ENCODE results near the gene CEBPZOS. TPM values are rescaled to one million over a fixed set of nuclear protein-coding genes. Genes with fewer than 3 reads are reported as not detected.

Gene CEBPZOS
- 10 to 100 TPM; 33.9 to 38.6 TPM for total RNA-seq
- long read RNA-seq, partial matches to known transcripts: 0 of 7 reads
- long read RNA-seq, other reads (novel, unspliced or antisense): 6 of 7 reads

GRCh38 chr2:37196320-37197195 lies at the start of gene CEBPZOS:
CEBPZOS (plus strand) TSS chr2:37196496; CDS start chr2:37199705, 3,209 bp downstream.
- intact Hi-C loops (cut with DNase I, micrococcal nuclease): no loop called here
- ATAC-seq: peak; percentile 91
- DNase-seq: peak; percentile 81 to 90

- intact Hi-C loops (cut with DNase I, micrococcal nuclease): no loop called here
- DNase-seq (no peak), ATAC-seq (peak; percentile 44)
Observed at GRCh38 chr2:37148325-37148724, 48.0 kb upstream of the CEBPZOS start.

- DNase-seq (no peak), ATAC-seq (peak; percentile 75)
- intact Hi-C loops (cut with DNase I, micrococcal nuclease): no loop called here
Observed at GRCh38 chr2:37149626-37150322, 46.5 kb upstream of the CEBPZOS start.

- intact Hi-C loops (cut with DNase I, micrococcal nuclease): no loop called here
- ATAC-seq: no peak
- DNase-seq: no peak
Observed at GRCh38 chr2:37153224-37153623, 43.1 kb upstream of the CEBPZOS start.

- DNase-seq (no peak), ATAC-seq (no peak)
- intact Hi-C loops (cut with DNase I, micrococcal nuclease): no loop called here
Observed at GRCh38 chr2:37154785-37155184, 41.5 kb upstream of the CEBPZOS start.

GRCh38 chr2:37156071-37156856 lies 40.0 kb upstream of the CEBPZOS start:
- DNase-seq: peak; percentile 50 to 70
- intact Hi-C loops (cut with DNase I, micrococcal nuclease): no loop called here
- ATAC-seq: peak; percentile 53

GRCh38 chr2:37156857-37157714 lies 39.2 kb upstream of the CEBPZOS start, which contains the start of gene EIF2AK2:
EIF2AK2 (minus strand) TSS chr2:37156980; CDS start chr2:37147806, 9,174 bp downstream.
- DNase-seq: peak; percentile 89
- intact Hi-C loops (cut with DNase I, micrococcal nuclease): no loop called here
- peak; percentile 93 for ATAC-seq

GRCh38 chr2:37164757-37165156 lies 31.5 kb upstream of the CEBPZOS start:
- ATAC-seq (no peak), DNase-seq (no peak)
- intact Hi-C loops (cut with DNase I, micrococcal nuclease): no loop called here

GRCh38 chr2:37167636-37168180 lies 28.6 kb upstream of the CEBPZOS start:
- ATAC-seq: peak; percentile 94
- intact Hi-C loops (cut with DNase I, micrococcal nuclease): no loop called here

GRCh38 chr2:37168217-37168981 lies 27.9 kb upstream of the CEBPZOS start:
- intact Hi-C loops (cut with DNase I, micrococcal nuclease): no loop called here
- ATAC-seq (peak; percentile 81), DNase-seq (no peak)

More at GRCh38 chr2:37167636-37168180, 28.6 kb upstream of the CEBPZOS start:
- DNase-seq: no peak

- no peak for ATAC-seq
- intact Hi-C loops (cut with DNase I, micrococcal nuclease): no loop called here
- no peak for DNase-seq
Observed at GRCh38 chr2:37171624-37171950, 24.7 kb upstream of the CEBPZOS start.

- DNase-seq: no peak
- ATAC-seq: no peak
- intact Hi-C loops (cut with DNase I, micrococcal nuclease): no loop called here
Observed at GRCh38 chr2:37173741-37174140, 22.6 kb upstream of the CEBPZOS start.

GRCh38 chr2:37180006-37180639 lies 16.2 kb upstream of the CEBPZOS start:
- DNase-seq (no peak), ATAC-seq (no peak)
- intact Hi-C loops (cut with DNase I, micrococcal nuclease): no loop called here

- intact Hi-C loops (cut with DNase I, micrococcal nuclease): no loop called here
- DNase-seq (no peak), ATAC-seq (no peak)
Observed at GRCh38 chr2:37180640-37181039, 15.7 kb upstream of the CEBPZOS start.

- intact Hi-C loops (cut with DNase I, micrococcal nuclease): no loop called here
- no peak for DNase-seq
- no peak for ATAC-seq
Observed at GRCh38 chr2:37181726-37182684, 14.3 kb upstream of the CEBPZOS start.

GRCh38 chr2:37188570-37188969 lies 7.7 kb upstream of the CEBPZOS start, which contains the start of gene SULT6B1:
SULT6B1 (minus strand) TSS chr2:37188670; CDS start chr2:37188640, 30 bp downstream.
- ATAC-seq (no peak), DNase-seq (no peak)
- intact Hi-C loops (cut with DNase I, micrococcal nuclease): no loop called here
